Kidney (tissue), 14 donors: Measurements from ENCODE around the gene INCA1. TPM values are rescaled to one million over a fixed set of nuclear protein-coding genes. Genes with fewer than 3 reads are reported as not detected.

Experiments
- DNase-seq, 5 donors: peaks; one replicate each; pipeline ENCODE4 v3.0.0-alpha.2; 2013 to 2020
- FAIRE-seq: peaks from 2 replicates; lab custom pipeline; 2012; peaks lifted over from hg19 to GRCh38; lab: Jason Lieb, UNC
- H3K27ac ChIP-seq, 2 donors: one replicate each; pipeline ENCODE4 v1.7.0; 2013; ENCODE audit warnings: low read depth in 2 of 2, low read length in 2 of 2, inconsistent platforms in 1 of 2
- H3K27me3 ChIP-seq: one replicate; pipeline ENCODE4 v1.7.1; 2013; ENCODE audit warnings: low read length, inconsistent platforms; ENCODE audit not compliant: control insufficient read depth, insufficient read depth
- H3K36me3 ChIP-seq, 3 donors: one replicate each; pipeline versions ENCODE4 v1.7.0 to v1.7.1; 2013; ENCODE audit warnings: low read length in 3 of 3, control low read depth in 1 of 3, inconsistent platforms in 1 of 3; ENCODE audit not compliant: insufficient read depth in 3 of 3, control insufficient read depth in 2 of 3
- H3K4me1 ChIP-seq, 3 donors: one replicate each; pipeline versions ENCODE4 v1.7.0 to v1.7.1; 2013; ENCODE audit warnings: low read length in 3 of 3, inconsistent platforms in 1 of 3, low read depth in 1 of 3; ENCODE audit not compliant: control insufficient read depth in 2 of 3, insufficient read depth in 2 of 3
- H3K4me3 ChIP-seq, 3 donors: one replicate each; pipeline versions ENCODE4 v1.7.0 to v1.8.1; 2013; ENCODE audit warnings: low read length in 3 of 3, control low read depth in 1 of 3, inconsistent platforms in 1 of 3
- H3K9ac ChIP-seq, 3 donors: one replicate each; pipeline versions ENCODE4 v1.7.0 to v1.7.1; 2013; ENCODE audit warnings: low read length in 3 of 3, control low read depth in 1 of 3, inconsistent platforms in 1 of 3
- H3K9me3 ChIP-seq, 3 donors: one replicate each; pipeline versions ENCODE4 v1.7.0 to v1.7.1; 2013; ENCODE audit warnings: low read length in 3 of 3, control low read depth in 1 of 3, inconsistent platforms in 1 of 3; ENCODE audit not compliant: control insufficient read depth in 2 of 3, insufficient read depth in 1 of 3
- CTCF ChIP-seq: IDR thresholded peaks from 3 replicates; pipeline ENCODE4 v1.5.1; 2012; ENCODE audit warnings: mild to moderate bottlenecking, moderate library complexity, borderline replicate concordance; ENCODE audit not compliant: insufficient read depth; ENCODE audit errors: extremely low read depth
- intact Hi-C: fragments of 100-400 bp; cut with DNase I; formaldehyde crosslinking; loops from one replicate; pipeline ENCODE4 v1.11.1; 2022
- polyA plus RNA-seq: library from polyadenylated mRNA; stranded (reverse); fragments of 350-450 nt; fragmentation: Illumina TruSeq; extraction: RNeasy Lipid Tissue Mini Kit (QIAGEN cat#74804); gene quantifications from one replicate; pipeline ENCODE4 v1.2.3, GENCODE V29; 2014; ENCODE audit warnings: low read depth, low replicate concordance; ENCODE audit not compliant: insufficient read depth
- total RNA-seq: library from RNA; stranded (reverse); fragmentation: NEBNext Ultra II Directional; extraction: Animal tissue kit (Norgen Biotek cat#: 25700); gene quantifications from one replicate; pipeline ENCODE4 v1.2.1, GENCODE V29; 2021
- donor health status: control.
- donor health status: control.
- donor health status: control.
- donor health status: control.
- donor health status: control.
- donor health status: DM: yes; HTN: yes; CAD: no.
- donor health status: Normal renal cell carcinoma (clear cell type).

INCA1 gene
- total and polyA plus RNA-seq, 2 donors from 2014 or later = 1.5 to 1.6 TPM

GRCh38 chr17:4973256-4974114 lies 23.8 kb downstream of the INCA1 start:
- FAIRE-seq = no peak
- no peak overlapping the region for H3K27ac ChIP-seq
- intact Hi-C loops = no loop called here

GRCh38 chr17:4972752-4973151 lies 24.6 kb downstream of the INCA1 start:
- H3K27ac ChIP-seq = no peak overlapping the region
- H3K9ac ChIP-seq = no peak overlapping the region
- no peak overlapping the region for H3K4me3 ChIP-seq
- no peak for TF ChIP-seq CTCF
- DNase-seq (peak in 1 of 5 donors; percentile 65), FAIRE-seq (no peak)
- peaks cover 3 to 25% (median 4%) of the 10 kb centered on the region in 3 donors for H3K4me1 ChIP-seq
- H3K36me3 ChIP-seq = peaks cover 0 to 26% (median 19%) of the 10 kb centered on the region in 3 donors
- H3K9me3 ChIP-seq = no peaks in the 10 kb centered on the region
- no peaks in the 10 kb centered on the region for H3K27me3 ChIP-seq
- intact Hi-C loops = no loop called here

More at GRCh38 chr17:4973256-4974114, 23.8 kb downstream of the INCA1 start:
- H3K27me3 ChIP-seq = no peaks in the 10 kb centered on the region
- peaks cover 3 to 19% (median 4%) of the 10 kb centered on the region in 3 donors for H3K4me1 ChIP-seq
- no peak overlapping the region for H3K4me3 ChIP-seq
- DNase-seq = peak in 1 of 5 donors; percentile 66
- no peak for TF ChIP-seq CTCF
- no peaks in the 10 kb centered on the region for H3K9me3 ChIP-seq
- H3K9ac ChIP-seq = no peak overlapping the region
- H3K36me3 ChIP-seq = peaks cover 0 to 33% (median 24%) of the 10 kb centered on the region in 3 donors

- no peaks in the 10 kb centered on the region for H3K27me3 ChIP-seq
- no peak overlapping the region for H3K4me3 ChIP-seq
- H3K36me3 ChIP-seq = peaks cover 0 to 22% (median 15%) of the 10 kb centered on the region in 3 donors
- intact Hi-C loops = no loop called here
- H3K9ac ChIP-seq = no peak overlapping the region
- peak in 1 of 5 donors; percentile 66 for DNase-seq
- H3K27ac ChIP-seq = no peak overlapping the region
- H3K9me3 ChIP-seq = no peaks in the 10 kb centered on the region
- no peak for TF ChIP-seq CTCF
- FAIRE-seq = no peak
- peaks cover 3 to 25% (median 4%) of the 10 kb centered on the region in 3 donors for H3K4me1 ChIP-seq
These were observed 25.0 kb downstream of the INCA1 start for GRCh38 chr17:4972322-4972721.
